Measurements from ENCODE around the gene UCN2.

UCN2 gene

GRCh38 chr3:48595526-48596121 lies 32.0 kb upstream of the UCN2 start:
- no peak for TF ChIP-seq CTCF (IDR thresholded peaks at IDR 0.05; ENCODE audit: extremely low read depth, missing control alignments)
- DNase-seq (ENCODE audit: low spot score): no peak

GRCh38 chr3:48595075-48595525 lies 31.5 kb upstream of the UCN2 start, which contains the start of gene COL7A1:
COL7A1 (minus strand) TSS chr3:48595329; CDS start chr3:48595159, 170 bp downstream.
- peak; percentile 59 for DNase-seq (ENCODE audit: low spot score)
- no peak for TF ChIP-seq CTCF (IDR thresholded peaks at IDR 0.05; ENCODE audit: extremely low read depth, missing control alignments)

- no peak for DNase-seq (ENCODE audit: low spot score)
- TF ChIP-seq CTCF (IDR thresholded peaks at IDR 0.05; ENCODE audit: extremely low read depth, missing control alignments): no peak
Measured at GRCh38 chr3:48594417-48595049, 31.0 kb upstream of the UCN2 start.

- no peak for TF ChIP-seq CTCF (IDR thresholded peaks at IDR 0.05; ENCODE audit: extremely low read depth, missing control alignments)
- DNase-seq (ENCODE audit: low spot score): no peak
Measured at GRCh38 chr3:48593337-48593736, 29.8 kb upstream of the UCN2 start.

- no peak for DNase-seq (ENCODE audit: low spot score)
- TF ChIP-seq CTCF (IDR thresholded peaks at IDR 0.05; ENCODE audit: extremely low read depth, missing control alignments): no peak
Measured at GRCh38 chr3:48592519-48593087, 29.0 kb upstream of the UCN2 start.

- DNase-seq (ENCODE audit: low spot score): no peak
- TF ChIP-seq CTCF (IDR thresholded peaks at IDR 0.05; ENCODE audit: extremely low read depth, missing control alignments): no peak
Measured at GRCh38 chr3:48591886-48592518, 28.4 kb upstream of the UCN2 start.

- no peak for DNase-seq (ENCODE audit: low spot score)
- TF ChIP-seq CTCF (IDR thresholded peaks at IDR 0.05; ENCODE audit: extremely low read depth, missing control alignments): no peak
Measured at GRCh38 chr3:48591436-48591835, 27.9 kb upstream of the UCN2 start.

Measured in GM20000 (cell line).